GM21786 (cell line): ENCODE results near the gene GREM1.

Source experiments
- ATAC-seq: cut with Tn5 transposase; IDR thresholded peaks from one replicate; pipeline ENCODE4 v1.9.1; 2021; ENCODE audit not compliant: unreplicated experiment

The GREM1 gene

DNA sequence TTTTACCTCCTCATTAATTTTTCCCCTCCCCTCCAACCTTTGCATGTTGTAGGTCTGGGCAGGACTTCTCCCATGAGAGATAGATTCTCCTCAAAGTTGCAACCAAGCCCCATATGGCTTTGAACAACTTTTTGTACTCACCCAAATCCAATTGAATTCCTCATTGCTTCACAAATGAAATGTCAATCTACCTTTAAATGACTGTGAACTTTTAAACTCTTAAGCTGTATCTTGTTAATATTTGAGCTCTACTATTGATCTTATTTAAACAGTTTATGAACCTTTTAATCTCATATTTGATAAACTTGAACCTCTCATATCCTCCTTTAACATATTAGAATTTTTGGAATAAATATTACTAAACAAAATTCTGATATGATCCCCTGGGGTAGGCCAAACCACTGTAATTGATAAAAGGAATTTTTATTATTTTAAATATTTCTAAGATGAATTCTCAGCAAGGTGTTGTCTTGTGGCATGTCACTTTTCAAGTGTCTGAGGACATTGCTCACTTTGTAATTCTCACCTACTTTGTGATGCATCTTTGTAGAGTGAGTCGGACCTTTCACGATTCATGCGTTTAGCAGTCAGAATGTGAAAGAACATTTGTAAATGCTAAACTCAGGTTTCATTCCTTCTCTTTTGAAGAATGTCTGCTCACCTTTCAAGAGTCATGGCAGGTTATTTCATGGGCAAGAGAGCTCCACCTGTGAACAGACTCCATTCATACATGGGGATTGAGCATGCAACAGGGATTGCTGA lies 23.4 kb upstream of the GREM1 start:
- ATAC-seq = no peak

DNA sequence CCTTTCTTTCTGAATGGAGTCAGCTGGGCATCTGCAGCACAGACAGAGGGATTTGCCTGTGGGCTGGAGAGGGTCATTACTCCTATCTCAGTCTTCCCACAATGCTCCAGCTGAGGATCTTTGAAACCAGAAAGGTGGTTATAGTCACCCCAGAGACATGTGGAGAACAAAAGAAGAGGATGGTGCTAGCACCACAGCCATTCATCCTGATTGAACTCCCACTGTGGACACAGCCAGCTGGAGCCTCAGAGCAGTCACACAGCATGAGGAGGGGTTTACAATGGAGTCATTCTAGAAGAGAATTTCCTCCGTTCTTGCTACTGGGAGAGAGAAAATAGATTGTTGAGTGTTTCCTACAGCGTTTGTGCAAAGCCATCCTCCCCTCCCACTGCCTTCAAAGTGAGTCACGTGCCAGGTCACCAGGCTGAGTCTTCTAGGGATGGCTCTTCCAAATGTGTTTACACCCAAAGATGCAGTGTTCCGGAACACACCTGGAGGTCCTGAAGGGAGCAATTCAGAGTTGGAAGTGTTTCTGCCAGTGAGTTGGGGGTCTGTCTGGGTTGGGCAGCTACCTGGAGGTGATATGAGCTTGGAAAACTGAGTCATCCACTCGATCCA lies 18.9 kb upstream of the GREM1 start:
- ATAC-seq = no peak

- no peak for ATAC-seq
These were observed 17.2 kb upstream of the GREM1 start for GRCh38 chr15:32700501-32701150.

DNA sequence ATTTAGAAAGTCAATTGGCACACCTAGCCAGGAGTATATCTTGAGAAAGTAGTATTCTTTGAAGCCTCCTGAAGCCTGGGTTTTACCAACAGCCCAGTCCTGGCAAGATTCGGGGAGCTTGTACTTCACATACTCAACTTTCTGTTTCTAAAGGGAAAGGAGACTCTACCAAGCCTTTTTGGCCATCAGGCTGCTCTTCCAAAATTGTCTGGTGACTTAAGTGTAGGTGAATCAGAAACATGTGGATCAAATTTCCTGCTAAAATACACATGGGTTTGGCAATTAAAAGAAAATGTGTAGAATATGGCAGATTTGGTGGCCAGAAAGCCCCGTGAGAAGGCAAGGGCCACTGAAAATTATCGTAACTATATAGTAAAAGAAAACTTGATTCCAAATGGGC lies 15.9 kb upstream of the GREM1 start:
- ATAC-seq = no peak

DNA sequence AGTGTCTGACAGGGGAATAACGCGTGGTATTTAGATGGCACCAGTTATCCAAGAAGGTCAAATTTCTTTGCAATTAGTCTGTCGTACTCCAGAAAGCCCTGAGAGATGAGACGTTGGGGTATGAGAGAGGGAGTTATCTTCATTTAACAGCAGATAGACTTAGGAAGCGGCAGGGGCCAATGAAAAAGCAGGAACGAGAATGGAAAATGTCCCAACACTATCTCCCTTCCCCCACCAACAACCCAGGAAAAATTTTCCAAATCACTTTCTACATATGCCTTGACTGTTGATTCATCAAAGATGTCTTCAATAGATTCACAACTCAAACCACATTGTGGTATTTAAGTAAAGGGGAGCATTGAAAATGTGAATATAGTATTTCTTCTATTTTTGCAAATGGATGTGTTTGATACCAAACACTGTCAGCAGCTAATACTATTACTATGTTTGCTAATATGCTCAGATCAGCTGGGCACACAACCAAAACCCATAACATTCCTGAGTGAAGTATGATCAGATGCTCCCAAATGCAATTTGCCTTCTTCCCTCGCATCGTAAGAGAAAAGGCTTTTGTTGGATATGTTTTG lies 13.3 kb upstream of the GREM1 start:
- no peak for ATAC-seq

DNA sequence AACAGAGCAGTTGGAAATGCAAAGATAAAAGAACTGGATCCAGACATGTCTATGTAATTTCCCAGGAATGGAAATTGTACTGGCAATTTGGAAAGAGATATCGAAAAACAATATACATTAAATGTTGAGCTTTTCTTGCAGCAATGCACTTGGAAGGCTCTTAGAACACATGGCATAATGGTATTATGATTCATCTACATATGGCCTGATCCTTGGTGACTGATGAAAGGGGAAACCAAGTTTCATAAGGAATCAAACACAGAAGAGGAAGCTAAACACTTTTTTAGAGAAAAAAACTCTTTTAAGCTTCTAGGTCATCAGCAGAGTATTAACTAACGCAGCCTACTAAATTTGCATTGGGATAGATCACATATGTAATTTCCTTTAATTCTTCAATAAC lies 12.4 kb upstream of the GREM1 start:
- ATAC-seq = no peak

- ATAC-seq = no peak
These were observed 11.1 kb upstream of the GREM1 start for GRCh38 chr15:32706704-32707103.

- ATAC-seq = no peak
These were observed 10.4 kb upstream of the GREM1 start for GRCh38 chr15:32707436-32707835.

- no peak for ATAC-seq
These were observed 8.3 kb upstream of the GREM1 start for GRCh38 chr15:32709295-32710033.

- no peak for ATAC-seq
These were observed 2.5 kb upstream of the GREM1 start for GRCh38 chr15:32715276-32715675.

DNA sequence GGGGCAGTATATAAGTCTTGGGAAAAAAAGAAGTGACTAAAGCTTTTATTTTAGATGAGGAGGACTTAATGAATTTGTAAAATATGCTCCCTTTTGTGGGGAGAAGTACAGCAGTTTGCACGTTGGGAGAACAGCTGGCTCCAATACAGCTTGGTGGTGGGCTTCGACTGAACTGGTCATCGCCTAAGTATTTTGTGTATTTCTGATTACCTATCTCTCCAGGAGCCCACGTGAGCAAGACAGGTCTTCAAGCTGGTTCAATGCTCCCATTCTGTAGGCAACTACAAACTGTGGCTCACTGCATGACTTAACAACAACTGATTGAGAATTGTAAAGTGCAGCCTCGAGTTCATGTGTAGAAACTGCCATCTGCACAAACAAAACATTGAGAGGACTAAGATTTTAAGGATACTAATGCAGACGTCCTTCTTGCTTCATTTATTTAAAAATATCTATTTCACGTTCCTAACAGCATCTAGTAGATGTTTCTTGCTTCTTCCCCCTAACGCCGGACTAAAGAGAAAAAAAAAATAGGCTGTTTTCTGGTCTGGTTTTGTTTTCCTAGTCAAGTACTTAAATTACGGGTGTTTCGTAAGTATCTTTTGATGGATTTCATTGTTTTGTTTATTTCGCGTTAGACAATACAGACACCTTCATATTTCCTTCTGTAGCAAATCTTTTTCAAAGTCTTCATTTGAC lies 1.4 kb upstream of the GREM1 start:
- ATAC-seq = no peak

DNA sequence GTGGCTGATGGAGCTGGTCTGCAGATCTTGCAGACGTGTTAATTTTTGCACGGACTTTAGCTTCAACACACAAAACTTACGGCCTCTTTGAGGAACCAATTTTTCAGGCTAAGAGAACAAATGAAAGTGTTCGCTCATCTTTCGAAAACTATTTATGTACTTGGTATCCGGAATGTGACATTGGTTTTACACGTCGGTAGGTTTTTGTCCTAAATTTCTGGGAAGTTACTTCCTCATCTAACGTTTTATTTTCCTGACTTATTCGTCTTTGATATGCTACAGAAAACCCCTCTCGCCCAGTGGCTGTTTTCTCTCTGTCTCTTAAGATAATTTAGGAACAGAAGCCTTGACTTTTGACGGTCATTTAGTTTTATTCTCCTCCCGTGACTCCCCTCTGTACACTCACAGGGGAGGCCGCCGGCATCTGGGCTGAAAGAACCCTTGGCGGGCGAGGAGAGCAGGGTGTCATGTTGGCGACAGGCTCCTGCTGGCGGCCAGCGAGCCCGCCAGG lies 834 bp upstream of the GREM1 start:
- no peak for ATAC-seq

GRCh38 chr15:32718227-32718820 lies 520 bp downstream of the GREM1 start:
- ATAC-seq = no peak

DNA sequence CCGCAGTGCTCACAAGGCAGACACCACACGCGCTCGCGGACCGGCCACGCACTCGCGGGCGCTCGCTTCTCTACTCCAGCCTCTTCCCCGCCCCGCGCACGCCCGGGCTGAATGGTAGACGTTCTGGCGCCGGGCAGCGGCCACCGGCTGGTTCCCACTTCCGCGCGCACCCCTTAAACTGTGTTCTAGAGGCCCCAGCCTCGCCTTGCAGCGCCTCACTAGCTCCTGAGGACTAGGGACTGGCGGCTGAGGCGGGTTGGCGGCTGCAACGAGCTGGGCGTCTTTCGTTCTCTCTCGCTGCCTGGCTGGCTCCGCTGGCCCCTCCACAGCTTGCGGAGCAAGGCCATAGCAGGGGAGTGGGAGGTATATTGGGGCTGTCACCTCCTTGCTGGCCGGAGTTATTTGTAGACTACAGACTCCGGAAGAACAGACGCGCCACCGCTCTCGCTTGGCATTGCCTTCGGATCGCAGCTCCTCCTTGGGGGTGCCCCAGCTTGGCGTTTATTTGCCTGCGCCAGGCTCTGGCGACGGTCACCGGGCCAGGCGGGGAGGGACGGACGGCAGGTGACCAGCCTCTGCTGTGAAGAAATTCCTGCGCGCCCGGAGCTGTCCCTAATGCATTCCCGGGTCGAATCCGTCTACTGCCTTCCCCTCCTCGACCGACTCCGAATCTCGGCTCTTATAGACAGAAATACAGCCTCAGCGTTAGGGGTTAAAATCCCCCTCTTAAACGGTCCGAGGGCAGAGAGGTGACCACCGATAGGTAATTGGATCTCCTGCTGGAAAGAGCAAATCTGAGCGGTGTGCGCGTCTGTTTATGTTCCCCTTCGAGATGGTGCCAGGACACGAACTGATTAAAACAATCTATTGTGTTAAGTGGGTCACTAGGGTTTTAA lies 1.3 kb downstream of the GREM1 start:
- no peak for ATAC-seq

- no peak for ATAC-seq
These were observed 3.8 kb downstream of the GREM1 start for GRCh38 chr15:32721596-32721995.

- no peak for ATAC-seq
These were observed 4.3 kb downstream of the GREM1 start for GRCh38 chr15:32722136-32722535.

DNA sequence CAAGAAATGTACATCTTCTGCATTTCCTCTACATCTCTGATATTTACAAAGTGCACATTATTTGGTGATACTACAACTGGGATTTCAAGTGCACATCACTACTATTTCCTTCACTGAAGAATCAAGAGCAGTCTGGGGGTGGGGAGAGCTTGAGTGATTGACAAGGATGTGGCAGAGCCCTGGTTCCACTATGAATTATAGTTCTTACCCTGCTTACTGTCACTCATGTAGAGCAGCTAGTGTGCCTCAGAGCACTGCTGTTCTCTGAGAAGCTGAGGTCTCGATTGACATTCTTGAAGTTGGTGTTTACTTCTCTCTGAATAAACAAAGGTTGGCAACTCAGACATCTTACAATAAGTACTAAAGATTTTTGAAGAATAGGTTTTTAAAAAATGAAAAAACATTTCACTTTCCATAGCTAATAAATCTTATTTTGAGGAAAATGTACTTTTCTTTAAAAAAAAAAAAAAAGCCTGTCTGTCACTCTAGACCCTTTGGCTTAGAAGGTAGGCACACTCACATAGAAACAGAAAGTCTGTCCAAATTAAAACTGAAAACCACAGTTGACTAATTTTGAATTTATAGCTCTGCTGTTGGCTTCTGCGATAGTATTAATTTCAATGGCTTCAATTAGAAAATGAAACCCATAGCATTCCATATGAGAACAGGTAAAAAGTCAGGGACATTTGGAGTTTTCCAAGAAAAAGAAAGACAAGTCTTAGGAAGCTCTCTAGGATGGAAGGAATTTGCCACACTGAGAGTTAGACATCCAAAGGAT lies 5.6 kb downstream of the GREM1 start:
- peak; percentile 95 for ATAC-seq

GRCh38 chr15:32729700-32730395 lies 12.0 kb downstream of the GREM1 start:
- no peak for ATAC-seq
